Posterior cingulate gyrus (tissue), 11 donors: ENCODE results near the gene VEGFC.

ENCODE experiments used
- DNase-seq, 10 donors: peaks; one replicate each; pipeline versions ENCODE4 v3.0.0 to v3.0.0-alpha.2; 2020 to 2021; ENCODE audit warnings: mixed read lengths in 3 of 10
- intact Hi-C: fragments of 100-400 bp; cut with DNase I; formaldehyde crosslinking; loops from one replicate; pipeline ENCODE4 v1.15.1; 2023

VEGFC gene

GRCh38 chr4:176774852-176775251 lies 17.9 kb downstream of the VEGFC start:
- no peak for DNase-seq
- intact Hi-C loops: no loop called here

GRCh38 chr4:176769514-176769913 lies 23.2 kb downstream of the VEGFC start:
- no peak for DNase-seq
- intact Hi-C loops: no loop called here

- intact Hi-C loops: no loop called here
- DNase-seq: no peak
Observed at GRCh38 chr4:176767183-176767582, 25.5 kb downstream of the VEGFC start.

- no peak for DNase-seq
- intact Hi-C loops: no loop called here
Observed at GRCh38 chr4:176762661-176763308, 29.9 kb downstream of the VEGFC start.

- intact Hi-C loops: no loop called here
Observed at GRCh38 chr4:176761872-176762271, 30.9 kb downstream of the VEGFC start.

GRCh38 chr4:176760471-176760870 lies 32.3 kb downstream of the VEGFC start:
- no peak for DNase-seq
- intact Hi-C loops: no loop called here

More at GRCh38 chr4:176761872-176762271, 30.9 kb downstream of the VEGFC start:
- no peak for DNase-seq

GRCh38 chr4:176758731-176759130 lies 34.0 kb downstream of the VEGFC start:
- DNase-seq: no peak
- intact Hi-C loops: no loop called here

GRCh38 chr4:176758323-176758722 lies 34.4 kb downstream of the VEGFC start:
- DNase-seq: no peak
- intact Hi-C loops: no loop called here

- DNase-seq: no peak
- intact Hi-C loops: no loop called here
Observed at GRCh38 chr4:176755613-176756012, 37.1 kb downstream of the VEGFC start.

- no peak for DNase-seq
- intact Hi-C loops: no loop called here
Observed at GRCh38 chr4:176755001-176755400, 37.7 kb downstream of the VEGFC start.

GRCh38 chr4:176753049-176753448 lies 39.7 kb downstream of the VEGFC start:
- DNase-seq: no peak
- intact Hi-C loops: no loop called here

GRCh38 chr4:176752191-176752749 lies 40.5 kb downstream of the VEGFC start:
- DNase-seq: no peak
- intact Hi-C loops: no loop called here

GRCh38 chr4:176751061-176751460 lies 41.7 kb downstream of the VEGFC start:
- DNase-seq: no peak
- intact Hi-C loops: no loop called here

GRCh38 chr4:176746846-176747245 lies 45.9 kb downstream of the VEGFC start:
- intact Hi-C loops: no loop called here

GRCh38 chr4:176745902-176746301 lies 46.8 kb downstream of the VEGFC start:
- intact Hi-C loops: no loop called here
- DNase-seq: no peak

More at GRCh38 chr4:176746846-176747245, 45.9 kb downstream of the VEGFC start:
- no peak for DNase-seq

- no peak for DNase-seq
- intact Hi-C loops: no loop called here
Observed at GRCh38 chr4:176744091-176744490, 48.6 kb downstream of the VEGFC start.

- intact Hi-C loops: no loop called here
- DNase-seq: no peak
Observed at GRCh38 chr4:176742211-176742610, 50.5 kb downstream of the VEGFC start.

- no peak for DNase-seq
- intact Hi-C loops: no loop called here
Observed at GRCh38 chr4:176741253-176741652, 51.5 kb downstream of the VEGFC start.

- intact Hi-C loops: no loop called here
- DNase-seq: no peak
Observed at GRCh38 chr4:176735300-176735699, 57.4 kb downstream of the VEGFC start.

GRCh38 chr4:176734461-176734860 lies 58.3 kb downstream of the VEGFC start:
- intact Hi-C loops: no loop called here
- no peak for DNase-seq

GRCh38 chr4:176729489-176729888 lies 63.2 kb downstream of the VEGFC start:
- DNase-seq: no peak
- intact Hi-C loops: no loop called here

GRCh38 chr4:176726803-176727202 lies 65.9 kb downstream of the VEGFC start:
- DNase-seq: no peak
- intact Hi-C loops: no loop called here

GRCh38 chr4:176721459-176721858 lies 71.3 kb downstream of the VEGFC start:
- intact Hi-C loops: no loop called here

More at GRCh38 chr4:176721459-176721858, 71.3 kb downstream of the VEGFC start:
- DNase-seq: no peak
